ENCODE measurements around the gene DYRK1A. TPM values are rescaled to one million over a fixed set of nuclear protein-coding genes. Genes with fewer than 3 reads are reported as not detected.

Gene DYRK1A
- total RNA-seq, 2 donors from 2014 or later, result 70.5 to 146 TPM

DNA sequence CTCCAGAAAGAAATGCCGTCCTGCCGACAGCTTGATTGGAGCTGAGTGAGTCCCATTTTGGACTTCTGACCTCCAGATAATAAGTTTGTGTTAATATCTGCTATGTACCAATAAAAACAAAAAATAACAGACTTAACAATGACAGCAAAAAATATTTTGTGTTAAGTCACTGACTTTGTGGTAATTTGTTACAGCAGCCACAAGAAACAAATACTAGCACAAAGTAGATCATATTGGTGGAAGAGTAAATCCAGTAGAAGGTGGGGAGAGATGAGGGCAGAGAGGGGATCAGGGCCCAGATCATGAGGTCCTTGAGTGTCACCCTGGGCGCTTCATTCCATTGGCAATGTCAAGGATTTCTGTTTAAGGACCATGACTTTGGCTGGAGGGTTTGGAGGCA, 168.6 kb downstream of the DYRK1A start:
- WGBS, result 95% methylated on average over 3 of the region's 3 CpGs
- H3K36me3 ChIP-seq, result no peaks in the 10 kb centered on the region
- H3K4me3 ChIP-seq, result no peak overlapping the region
- no peaks in the 10 kb centered on the region for H3K27me3 ChIP-seq (replicated peaks; ENCODE audit: insufficient read depth)
- H3K9me3 ChIP-seq, result no peaks in the 10 kb centered on the region
- no peaks in the 10 kb centered on the region for H3K4me1 ChIP-seq (replicated peaks)
- TF ChIP-seq POLR2A (IDR thresholded peaks at IDR 0.05) (no peak), POLR2AphosphoS5 (IDR thresholded peaks at IDR 0.05) (no peak), CTCF (IDR thresholded peaks at IDR 0.05) (no peak)
- DNase-seq (ENCODE audit: low spot score), result no peak
- intact Hi-C loops (cut with DNase I), result no loop called here
- H3K27ac ChIP-seq, result no peak overlapping the region

DNA sequence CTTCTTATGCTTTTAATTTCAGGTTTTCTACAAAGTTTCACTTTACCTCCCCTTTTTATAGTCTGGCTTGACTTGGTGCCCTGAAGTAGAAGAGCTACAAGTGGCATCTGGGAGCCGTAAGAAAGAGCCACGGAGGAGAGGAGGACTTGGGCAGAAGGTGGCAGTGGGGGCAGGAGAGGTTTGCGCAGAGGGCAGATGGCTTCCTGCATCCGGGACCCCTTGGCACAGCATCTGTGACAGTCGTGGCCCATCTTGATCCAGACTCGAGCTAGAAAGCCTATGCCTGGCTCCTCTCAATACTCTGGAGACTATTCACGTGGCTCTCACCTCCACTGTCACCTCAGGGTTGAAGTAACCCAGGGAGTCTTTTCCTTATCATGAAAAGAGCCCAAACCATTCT, 169.1 kb downstream of the DYRK1A start:
- H3K4me1 ChIP-seq (replicated peaks), result no peaks in the 10 kb centered on the region
- no peaks in the 10 kb centered on the region for H3K9me3 ChIP-seq
- no peaks in the 10 kb centered on the region for H3K27me3 ChIP-seq (replicated peaks; ENCODE audit: insufficient read depth)
- DNase-seq (ENCODE audit: low spot score), result no peak
- no peak overlapping the region for H3K27ac ChIP-seq
- no peak overlapping the region for H3K4me3 ChIP-seq
- intact Hi-C loops (cut with DNase I), result no loop called here
- 91% methylated on average over 7 of the region's 7 CpGs for WGBS
- H3K36me3 ChIP-seq, result no peaks in the 10 kb centered on the region
- TF ChIP-seq POLR2A (IDR thresholded peaks at IDR 0.05), result no peak
- TF ChIP-seq CTCF (IDR thresholded peaks at IDR 0.05), result no peak
- TF ChIP-seq POLR2AphosphoS5 (IDR thresholded peaks at IDR 0.05), result no peak

DNA sequence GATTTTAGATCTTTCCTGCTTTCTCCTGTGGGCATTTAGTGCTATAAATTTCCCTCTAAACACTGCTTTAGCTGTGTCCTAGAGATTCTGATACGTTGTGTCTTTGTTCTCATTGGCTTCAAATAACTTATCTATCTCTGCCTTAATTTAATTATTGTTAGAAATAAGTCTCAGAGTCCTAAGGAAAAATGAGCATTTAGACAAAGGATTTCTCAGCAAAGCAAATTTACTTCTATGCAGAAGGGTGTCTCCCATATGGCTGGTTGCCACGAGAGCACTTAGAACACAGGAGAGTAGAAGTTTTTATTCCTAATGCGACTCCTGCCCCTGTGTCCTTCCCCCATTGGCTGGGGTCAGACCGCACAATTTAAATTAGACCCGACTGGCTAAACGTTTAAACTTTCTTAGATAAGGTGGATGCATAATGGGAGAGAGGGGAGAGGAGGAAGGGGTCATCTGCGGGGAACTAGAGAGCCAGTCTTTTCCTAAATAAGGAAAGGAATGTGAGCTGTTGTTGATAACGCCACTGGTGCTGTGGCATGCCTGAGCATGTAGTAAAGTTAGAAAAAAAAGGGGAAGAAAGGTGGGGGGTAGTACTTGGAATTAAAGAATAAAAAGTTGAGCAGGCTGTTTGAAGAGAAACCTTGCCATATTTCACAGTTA, 170.2 kb downstream of the DYRK1A start:
- Histone ChIP-seq H3K4me3 (no peak overlapping the region), H3K27me3 (replicated peaks; ENCODE audit: insufficient read depth) (no peaks in the 10 kb centered on the region), H3K9me3 (no peaks in the 10 kb centered on the region), H3K4me1 (replicated peaks) (no peaks in the 10 kb centered on the region), H3K36me3 (no peaks in the 10 kb centered on the region), H3K27ac (no peak overlapping the region)
- WGBS, result 56% methylated on average over 8 of the region's 8 CpGs
- intact Hi-C loops (cut with DNase I), result no loop called here
- no peak for DNase-seq (ENCODE audit: low spot score)
- TF ChIP-seq CTCF (IDR thresholded peaks at IDR 0.05) (no peak), POLR2A (IDR thresholded peaks at IDR 0.05) (no peak), POLR2AphosphoS5 (IDR thresholded peaks at IDR 0.05) (no peak)

DNA sequence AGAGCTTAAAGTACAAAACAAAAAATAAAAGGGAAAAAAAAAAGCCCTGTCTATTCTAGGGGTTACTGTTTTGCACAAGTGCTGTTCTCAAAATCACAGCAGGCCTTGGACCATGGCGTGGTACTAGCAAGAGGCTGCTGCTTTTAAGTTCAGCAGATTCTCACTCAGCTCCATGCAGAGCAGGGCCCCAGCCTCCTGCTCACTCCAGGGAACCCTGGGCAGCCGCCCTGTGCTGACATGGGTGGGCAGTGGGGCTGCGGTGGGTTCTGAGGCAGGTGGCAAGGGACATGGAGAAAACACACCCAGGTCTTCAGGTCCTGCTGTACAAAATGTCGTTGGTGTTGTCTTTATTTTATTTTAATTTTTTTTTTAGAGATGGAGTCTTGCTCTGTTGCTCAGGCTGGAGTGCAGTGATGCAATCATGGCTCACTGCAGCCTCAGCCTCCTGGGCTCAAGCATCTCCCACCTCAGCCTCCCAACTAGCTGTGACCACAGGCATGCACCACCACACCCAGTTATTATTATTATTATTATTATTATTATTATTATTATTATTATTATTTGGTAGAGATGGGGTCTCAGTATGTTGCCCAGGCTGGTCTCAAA, 170.9 kb downstream of the DYRK1A start:
- 91% methylated on average over 4 of the region's 4 CpGs for WGBS

More for the DNA sequence above, 170.9 kb downstream of the DYRK1A start:
- no peak for DNase-seq (ENCODE audit: low spot score)
- H3K4me3 ChIP-seq, result no peak overlapping the region
- H3K36me3 ChIP-seq, result no peaks in the 10 kb centered on the region
- intact Hi-C loops (cut with DNase I), result no loop called here
- no peak overlapping the region for H3K27ac ChIP-seq
- TF ChIP-seq POLR2AphosphoS5 (IDR thresholded peaks at IDR 0.05) (no peak), CTCF (IDR thresholded peaks at IDR 0.05) (no peak), POLR2A (IDR thresholded peaks at IDR 0.05) (no peak)
- H3K9me3 ChIP-seq, result no peaks in the 10 kb centered on the region
- H3K27me3 ChIP-seq (replicated peaks; ENCODE audit: insufficient read depth), result no peaks in the 10 kb centered on the region
- H3K4me1 ChIP-seq (replicated peaks), result no peaks in the 10 kb centered on the region

All from prostate gland (tissue), 2 donors.